ENCODE measurements around the gene AKAP6. TPM values are rescaled to one million over a fixed set of nuclear protein-coding genes. Genes with fewer than 3 reads are reported as not detected.

Gene AKAP6
- polyA plus RNA-seq, 3 donors from 2014 or later: not detected

GRCh38 chr14:32319368-32320049, 9.6 kb upstream of the AKAP6 start:
- Mint-ChIP-seq H3K9me3 (peaks cover 0 to 3% (median 0%) of the 10 kb centered on the region in 6 donors), H3K4me3 (no peak overlapping the region), H3K27ac (no peak overlapping the region), H3K27me3 (ENCODE audit: low read depth in 3 of 3) (peaks cover 0 to 1% (median 0%) of the 10 kb centered on the region in 3 donors), H3K36me3 (no peaks in the 10 kb centered on the region), H3K4me1 (no peaks in the 10 kb centered on the region)
- no peak for DNase-seq

- Mint-ChIP-seq H3K9me3 (peaks cover 2 to 4% (median 2%) of the 10 kb centered on the region in 6 donors), H3K27ac (no peak overlapping the region), H3K4me1 (no peaks in the 10 kb centered on the region), H3K4me3 (no peak overlapping the region), H3K27me3 (ENCODE audit: low read depth in 3 of 3) (peaks cover 0 to 6% (median 1%) of the 10 kb centered on the region in 3 donors), H3K36me3 (no peaks in the 10 kb centered on the region)
- no peak for DNase-seq
These were observed 4.5 kb upstream of the AKAP6 start for GRCh38 chr14:32324601-32325000.

- Mint-ChIP-seq H3K27ac (no peak overlapping the region), H3K36me3 (no peaks in the 10 kb centered on the region), H3K4me3 (no peak overlapping the region), H3K4me1 (no peaks in the 10 kb centered on the region), H3K27me3 (ENCODE audit: low read depth in 3 of 3) (peaks cover 0 to 6% (median 0%) of the 10 kb centered on the region in 3 donors), H3K9me3 (peaks cover 2 to 4% (median 2%) of the 10 kb centered on the region in 6 donors)
- DNase-seq: no peak
These were observed 1.7 kb upstream of the AKAP6 start for GRCh38 chr14:32327255-32327961.

GRCh38 chr14:32329690-32330285, 690 bp downstream of the AKAP6 start:
- Mint-ChIP-seq H3K27me3 (ENCODE audit: low read depth in 3 of 3) (peaks cover 0 to 7% (median 0%) of the 10 kb centered on the region in 3 donors), H3K9me3 (peaks cover 0 to 3% (median 2%) of the 10 kb centered on the region in 6 donors), H3K4me3 (no peak overlapping the region), H3K27ac (no peak overlapping the region), H3K36me3 (no peaks in the 10 kb centered on the region), H3K4me1 (no peaks in the 10 kb centered on the region)
- DNase-seq: no peak

GRCh38 chr14:32330351-32331111, 1.4 kb downstream of the AKAP6 start:
- Mint-ChIP-seq H3K27ac (no peak overlapping the region), H3K4me1 (no peaks in the 10 kb centered on the region), H3K9me3 (peaks cover 0 to 3% (median 2%) of the 10 kb centered on the region in 6 donors), H3K27me3 (ENCODE audit: low read depth in 3 of 3) (peaks cover 0 to 7% (median 0%) of the 10 kb centered on the region in 3 donors), H3K36me3 (no peaks in the 10 kb centered on the region), H3K4me3 (no peak overlapping the region)
- DNase-seq: no peak

- no peak for DNase-seq
- H3K27ac Mint-ChIP-seq: no peak overlapping the region
- H3K9me3 Mint-ChIP-seq: peaks cover 0 to 2% (median 1%) of the 10 kb centered on the region in 6 donors
- peaks cover 0 to 7% (median 0%) of the 10 kb centered on the region in 3 donors for H3K27me3 Mint-ChIP-seq (ENCODE audit: low read depth in 3 of 3)
- H3K36me3 Mint-ChIP-seq: no peaks in the 10 kb centered on the region
- H3K4me1 Mint-ChIP-seq: no peaks in the 10 kb centered on the region
- H3K4me3 Mint-ChIP-seq: no peak overlapping the region
These were observed 2.1 kb downstream of the AKAP6 start for GRCh38 chr14:32331206-32331605.

GRCh38 chr14:32332415-32333316, 3.6 kb downstream of the AKAP6 start:
- H3K4me1 Mint-ChIP-seq: no peaks in the 10 kb centered on the region
- no peaks in the 10 kb centered on the region for H3K9me3 Mint-ChIP-seq
- no peak overlapping the region for H3K27ac Mint-ChIP-seq
- peaks cover 0 to 5% (median 3%) of the 10 kb centered on the region in 3 donors for H3K27me3 Mint-ChIP-seq (ENCODE audit: low read depth in 3 of 3)
- no peak overlapping the region for H3K4me3 Mint-ChIP-seq
- H3K36me3 Mint-ChIP-seq: no peaks in the 10 kb centered on the region
- DNase-seq: no peak

- no peak overlapping the region for H3K27ac Mint-ChIP-seq
- H3K9me3 Mint-ChIP-seq: no peaks in the 10 kb centered on the region
- no peaks in the 10 kb centered on the region for H3K36me3 Mint-ChIP-seq
- H3K4me1 Mint-ChIP-seq: no peaks in the 10 kb centered on the region
- H3K27me3 Mint-ChIP-seq (ENCODE audit: low read depth in 3 of 3): peaks cover 0 to 4% (median 3%) of the 10 kb centered on the region in 3 donors
- no peak for DNase-seq
- no peak overlapping the region for H3K4me3 Mint-ChIP-seq
These were observed 7.6 kb downstream of the AKAP6 start for GRCh38 chr14:32336702-32337101.

- Mint-ChIP-seq H3K27ac (no peak overlapping the region), H3K4me1 (no peaks in the 10 kb centered on the region), H3K4me3 (no peak overlapping the region), H3K27me3 (ENCODE audit: low read depth in 3 of 3) (peaks cover 0 to 6% (median 3%) of the 10 kb centered on the region in 3 donors), H3K36me3 (no peaks in the 10 kb centered on the region), H3K9me3 (no peaks in the 10 kb centered on the region)
- DNase-seq: no peak
These were observed 8.7 kb downstream of the AKAP6 start for GRCh38 chr14:32337759-32338158.

GRCh38 chr14:32339188-32339587, 10.1 kb downstream of the AKAP6 start:
- H3K27me3 Mint-ChIP-seq (ENCODE audit: low read depth in 3 of 3): peaks cover 1 to 9% (median 4%) of the 10 kb centered on the region in 3 donors
- no peaks in the 10 kb centered on the region for H3K36me3 Mint-ChIP-seq
- no peaks in the 10 kb centered on the region for H3K4me1 Mint-ChIP-seq
- no peak overlapping the region for H3K27ac Mint-ChIP-seq
- H3K4me3 Mint-ChIP-seq: no peak overlapping the region
- DNase-seq: no peak
- peaks cover 0 to 5% (median 0%) of the 10 kb centered on the region in 6 donors for H3K9me3 Mint-ChIP-seq

GRCh38 chr14:32341947-32342846, 13.1 kb downstream of the AKAP6 start:
- Mint-ChIP-seq H3K4me3 (no peak overlapping the region), H3K27ac (no peak overlapping the region), H3K9me3 (peaks cover 0 to 5% (median 0%) of the 10 kb centered on the region in 6 donors), H3K27me3 (ENCODE audit: low read depth in 3 of 3) (peaks cover 1 to 7% (median 2%) of the 10 kb centered on the region in 3 donors), H3K36me3 (no peaks in the 10 kb centered on the region), H3K4me1 (no peaks in the 10 kb centered on the region)
- no peak for DNase-seq

GRCh38 chr14:32342847-32343194, 13.7 kb downstream of the AKAP6 start:
- Mint-ChIP-seq H3K36me3 (peaks cover 0 to 1% (median 0%) of the 10 kb centered on the region in 3 donors), H3K4me1 (no peaks in the 10 kb centered on the region), H3K9me3 (peaks cover 0 to 5% (median 0%) of the 10 kb centered on the region in 6 donors), H3K27ac (no peak overlapping the region), H3K4me3 (no peak overlapping the region), H3K27me3 (ENCODE audit: low read depth in 3 of 3) (peaks cover 1 to 7% (median 2%) of the 10 kb centered on the region in 3 donors)
- DNase-seq: no peak

All from immature natural killer cell (primary cell).